Fibroblast of lung (primary cell): Measurements from ENCODE around the gene IRGQ.

Source experiments
- CTCF ChIP-seq, 2 donors: IDR thresholded peaks in 1 of 2; conservative IDR thresholded peaks in 1 of 2; 1 replicate in 1 of 2; 2 replicates in 1 of 2; pipeline ENCODE4 v1.5.1; 2011 to 2012; ENCODE audit warnings: low read length in 2 of 2, control low read depth in 1 of 2, inconsistent platforms in 1 of 2, low read depth in 1 of 2, mild to moderate bottlenecking in 1 of 2
- EZH2 ChIP-seq: IDR thresholded peaks from 2 replicates; pipeline ENCODE4 v1.5.1; 2012; ENCODE audit warnings: low read length, control low read depth, mild to moderate bottlenecking; ENCODE audit errors: missing control alignments

GRCh38 chr19:43552198-43552450 is 43.8 kb downstream of the IRGQ start:
- TF ChIP-seq CTCF (conservative IDR thresholded peaks at IDR 0.05 in 1 of 2, IDR thresholded peaks at IDR 0.05 in 1 of 2; ENCODE audit: low read depth in 1 of 2, low read length in 2 of 2) (no peak), EZH2 (no peak)
